SK-N-MC (cell line): Measurements from ENCODE around the gene AFP.

Source experiments
- DNase-seq: peaks from one replicate; pipeline ENCODE4 v3.0.0-alpha.2; 2011; ENCODE audit warnings: low read depth, low spot score
- H3K27ac ChIP-seq: fragments of 200-600 bp; sonication (generic); 2 replicates; pipeline ENCODE4 v1.5.1; 2016; ENCODE audit warnings: mixed run types
- H3K36me3 ChIP-seq: fragments of 200-600 bp; sonication (generic); 2 replicates; pipeline ENCODE4 v1.6.1; 2017; ENCODE audit warnings: antibody characterized with exemption, low read length, mixed read lengths; ENCODE audit not compliant: insufficient read depth
- H3K4me3 ChIP-seq: fragments of 200-600 bp; sonication (generic); 2 replicates; pipeline ENCODE4 v1.5.1; 2016
- H3K9ac ChIP-seq: fragments of 200-600 bp; sonication (generic); 2 replicates; pipeline ENCODE4 v1.8.0; 2017; ENCODE audit warnings: mixed run types, mixed read lengths; ENCODE audit not compliant: insufficient read length
- H3K9me3 ChIP-seq: fragments of 200-600 bp; sonication (generic); 2 replicates; pipeline ENCODE4 v1.6.1; 2017; ENCODE audit warnings: low read depth, mild to moderate bottlenecking, antibody characterized with exemption, low read length, moderate library complexity, mixed read lengths
- EZH2 ChIP-seq: fragments of 200-600 bp; sonication (generic); IDR thresholded peaks from one replicate; pipeline ENCODE4 v1.6.1; 2017; ENCODE audit warnings: antibody characterized with exemption
- FOXP2 ChIP-seq: optimal IDR thresholded peaks from 2 replicates; pipeline ENCODE3; 2011; ENCODE audit warnings: mild to moderate bottlenecking, moderate library complexity; ENCODE audit not compliant: insufficient read depth; ENCODE audit errors: extremely low read length, control extremely low read depth
- POLR2AphosphoS5 ChIP-seq: IDR thresholded peaks from 2 replicates; pipeline ENCODE4 v1.6.1; 2012; ENCODE audit warnings: mild to moderate bottlenecking, low read depth, low read length, borderline replicate concordance

AFP gene

GRCh38 chr4:73456177-73457022 is 20.4 kb downstream of the AFP start:
- TF ChIP-seq FOXP2: no peak
- no peak for TF ChIP-seq POLR2AphosphoS5
- TF ChIP-seq EZH2: no peak
- H3K9ac ChIP-seq: no peak overlapping the region
- no peaks in the 10 kb centered on the region for H3K36me3 ChIP-seq
- H3K27ac ChIP-seq: no peak overlapping the region
- no peak for DNase-seq
- H3K4me3 ChIP-seq: no peak overlapping the region
- H3K9me3 ChIP-seq: no peaks in the 10 kb centered on the region

DNA sequence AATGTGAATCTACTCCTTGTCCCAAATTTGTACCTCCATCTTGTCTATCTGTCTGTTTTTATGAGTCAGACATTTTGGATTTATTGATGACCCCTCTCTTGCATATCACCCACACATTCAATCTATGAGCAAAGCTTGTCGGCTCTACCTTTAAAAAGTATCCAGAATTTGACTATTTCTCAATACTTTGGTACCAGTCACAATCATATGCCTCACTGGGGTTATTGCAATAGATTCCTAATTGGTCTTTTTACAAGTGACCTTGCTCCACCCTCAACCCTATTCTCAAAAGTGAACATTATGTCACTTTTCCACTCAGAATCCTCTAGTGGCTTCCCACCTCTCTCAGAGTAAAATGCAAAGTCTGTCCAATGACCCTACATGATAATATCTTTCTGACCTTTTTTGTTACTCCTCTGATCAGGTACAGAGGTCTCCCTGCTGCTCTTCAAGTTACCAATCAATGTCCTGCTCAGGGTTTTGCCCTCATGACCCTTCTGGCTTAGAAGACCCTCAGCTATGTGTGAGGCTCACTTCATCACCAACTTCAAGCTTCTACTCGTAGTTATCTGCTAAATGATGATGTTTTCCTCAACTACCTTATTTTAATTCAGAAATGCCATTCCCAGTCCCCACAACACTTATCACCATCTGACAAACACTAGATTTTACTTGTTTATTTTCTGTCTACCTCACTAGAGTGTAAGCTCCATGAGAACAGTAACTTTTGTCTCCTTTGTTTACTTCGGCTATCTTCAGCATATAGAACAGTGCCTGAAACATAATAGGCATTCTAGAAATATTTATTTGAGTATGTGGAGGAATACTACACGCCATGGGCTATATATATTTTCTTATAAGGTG is 22.4 kb downstream of the AFP start:
- TF ChIP-seq FOXP2 (no peak), EZH2 (no peak), POLR2AphosphoS5 (no peak)
- DNase-seq: no peak

DNA sequence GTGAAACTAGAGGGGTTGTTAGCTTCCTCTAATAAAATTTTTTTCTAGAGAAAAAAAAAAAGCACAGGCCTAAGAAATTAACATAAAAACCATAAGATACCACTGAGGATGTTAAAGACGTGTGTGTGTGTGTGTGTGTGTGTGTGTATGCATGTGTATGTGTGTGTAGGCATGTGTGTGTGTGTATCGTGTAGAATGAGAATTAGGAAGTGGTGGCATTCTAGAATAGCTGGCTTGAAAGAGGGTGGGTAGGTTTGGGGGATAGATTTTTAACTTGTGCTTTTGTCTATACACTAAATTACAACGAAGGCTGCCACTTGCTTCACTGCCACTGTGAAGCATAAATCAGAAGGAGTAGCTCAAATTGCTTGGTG is 23.0 kb downstream of the AFP start:
- Histone ChIP-seq H3K9me3 (no peaks in the 10 kb centered on the region), H3K27ac (no peak overlapping the region), H3K4me3 (no peak overlapping the region), H3K36me3 (no peaks in the 10 kb centered on the region), H3K9ac (no peak overlapping the region)
- no peak for TF ChIP-seq FOXP2
- no peak for TF ChIP-seq EZH2
- no peak for TF ChIP-seq POLR2AphosphoS5
- DNase-seq: no peak

More for the DNA sequence above, 22.4 kb downstream of the AFP start:
- no peaks in the 10 kb centered on the region for H3K36me3 ChIP-seq
- H3K27ac ChIP-seq: no peak overlapping the region
- H3K9me3 ChIP-seq: no peaks in the 10 kb centered on the region
- H3K9ac ChIP-seq: no peak overlapping the region
- H3K4me3 ChIP-seq: no peak overlapping the region

DNA sequence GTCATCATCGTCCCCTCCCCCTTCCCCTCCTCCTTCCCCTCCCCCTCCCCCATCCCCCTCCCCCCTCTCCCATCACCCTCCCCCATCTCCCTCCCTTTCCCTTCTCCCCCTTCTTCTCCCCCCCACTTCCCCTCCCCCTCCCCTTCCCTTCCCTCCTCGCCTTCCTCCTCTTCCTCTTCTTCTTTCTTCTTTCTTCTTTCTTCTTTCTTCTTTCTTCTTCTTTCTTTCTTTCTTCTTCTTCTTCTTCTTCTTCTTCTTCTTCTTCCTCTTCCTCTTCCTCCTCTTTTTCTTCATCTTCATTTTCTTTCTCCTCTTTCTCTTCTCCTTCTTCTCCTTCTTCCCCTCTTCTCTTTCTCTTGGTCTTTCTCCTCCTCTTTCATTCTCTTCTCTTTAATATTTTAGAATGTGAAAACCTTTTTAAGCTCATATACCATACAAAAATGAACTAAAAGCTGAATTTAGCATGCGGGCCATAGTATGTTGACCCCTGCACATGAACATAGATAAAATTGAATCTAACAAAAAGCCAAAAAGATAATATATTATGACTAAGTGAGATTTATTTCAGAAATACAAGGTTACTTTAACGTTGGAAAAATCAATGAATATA is 25.0 kb downstream of the AFP start:
- H3K9me3 ChIP-seq: no peaks in the 10 kb centered on the region
- no peak overlapping the region for H3K9ac ChIP-seq
- no peak overlapping the region for H3K4me3 ChIP-seq
- TF ChIP-seq EZH2: no peak
- TF ChIP-seq FOXP2: no peak
- no peak for TF ChIP-seq POLR2AphosphoS5
- H3K27ac ChIP-seq: no peak overlapping the region
- no peak for DNase-seq
- H3K36me3 ChIP-seq: no peaks in the 10 kb centered on the region

- H3K27ac ChIP-seq: no peak overlapping the region
- H3K36me3 ChIP-seq: no peaks in the 10 kb centered on the region
Measured at GRCh38 chr4:73468170-73468569, 32.1 kb downstream of the AFP start.

DNA sequence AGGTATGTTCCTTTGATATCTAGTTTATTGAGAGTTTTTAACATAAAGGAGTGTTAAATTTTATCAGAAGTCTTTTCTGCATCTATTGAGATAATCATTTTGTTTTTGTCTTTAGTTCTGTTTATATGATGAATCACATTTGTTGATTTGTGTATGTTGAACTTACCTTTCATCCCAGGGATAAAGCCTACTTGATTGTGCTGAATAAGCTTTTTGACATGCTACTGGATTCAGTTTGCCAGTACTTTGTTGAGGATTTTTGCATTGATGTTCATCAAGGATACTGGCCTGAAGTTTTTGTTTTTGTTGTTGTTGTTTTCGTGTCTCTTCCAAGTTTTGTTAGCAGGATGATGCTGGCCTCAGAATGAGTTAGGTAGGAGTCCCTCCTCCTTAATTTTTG is 34.7 kb downstream of the AFP start:
- H3K9me3 ChIP-seq: no peaks in the 10 kb centered on the region
- no peak for DNase-seq
- no peak overlapping the region for H3K4me3 ChIP-seq
- no peak overlapping the region for H3K9ac ChIP-seq
- TF ChIP-seq FOXP2 (no peak), EZH2 (no peak), POLR2AphosphoS5 (no peak)
- H3K36me3 ChIP-seq: no peaks in the 10 kb centered on the region
- no peak overlapping the region for H3K27ac ChIP-seq

More at GRCh38 chr4:73468170-73468569, 32.1 kb downstream of the AFP start:
- H3K9me3 ChIP-seq: no peaks in the 10 kb centered on the region
- no peak overlapping the region for H3K4me3 ChIP-seq
- no peak for TF ChIP-seq POLR2AphosphoS5
- no peak for TF ChIP-seq EZH2
- no peak for TF ChIP-seq FOXP2
- H3K9ac ChIP-seq: no peak overlapping the region
- DNase-seq: no peak

DNA sequence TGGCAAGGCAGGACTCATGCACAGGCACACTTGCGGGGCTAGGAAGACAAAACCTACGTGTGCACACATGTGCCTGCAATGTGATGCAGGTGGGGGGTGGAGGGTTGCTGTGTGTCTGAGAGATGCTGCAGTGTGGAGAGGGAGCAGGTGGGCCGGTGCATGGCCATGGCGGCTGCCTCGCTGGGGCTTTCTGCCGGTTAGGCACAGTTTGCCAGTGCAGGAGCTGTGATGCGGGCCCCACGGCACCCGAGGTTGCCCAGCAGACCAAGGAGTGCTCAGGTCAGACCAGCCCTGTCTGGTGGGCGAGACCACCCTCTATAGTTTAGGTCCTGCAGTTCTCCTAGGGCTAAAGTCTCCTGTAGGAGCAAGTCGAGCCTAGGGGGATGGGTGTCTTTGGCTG is 41.2 kb downstream of the AFP start:
- Histone ChIP-seq H3K9me3 (no peaks in the 10 kb centered on the region), H3K36me3 (no peaks in the 10 kb centered on the region), H3K4me3 (no peak overlapping the region), H3K27ac (no peak overlapping the region), H3K9ac (no peak overlapping the region)
- TF ChIP-seq FOXP2: no peak
- TF ChIP-seq EZH2: no peak
- TF ChIP-seq POLR2AphosphoS5: no peak
- no peak for DNase-seq

DNA sequence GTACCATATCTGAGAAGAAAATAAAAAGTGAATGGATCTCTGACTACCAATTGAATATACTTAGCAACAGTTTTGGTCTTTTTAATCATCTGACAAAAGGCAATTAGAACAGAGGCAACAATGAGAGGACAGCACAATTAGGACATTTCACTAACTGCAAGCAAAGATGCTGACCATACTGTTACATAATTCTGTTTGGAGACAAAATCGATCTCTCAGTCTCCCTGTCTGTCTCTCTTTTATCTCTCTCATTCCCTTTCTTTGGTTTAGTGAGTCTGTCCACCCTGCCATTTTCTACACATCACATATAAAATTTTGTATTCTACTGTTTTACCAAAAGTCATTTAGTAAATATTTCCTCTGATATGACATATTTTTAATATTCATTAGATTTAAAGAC is 43.3 kb downstream of the AFP start:
- no peaks in the 10 kb centered on the region for H3K9me3 ChIP-seq
- DNase-seq: no peak
- H3K9ac ChIP-seq: no peak overlapping the region
- H3K4me3 ChIP-seq: no peak overlapping the region
- no peaks in the 10 kb centered on the region for H3K36me3 ChIP-seq
- no peak overlapping the region for H3K27ac ChIP-seq
- TF ChIP-seq EZH2: no peak
- TF ChIP-seq POLR2AphosphoS5: no peak
- no peak for TF ChIP-seq FOXP2
